ENCODE measurements around the gene NRAP.

GRCh38 chr10:113604572-113604971, 59.3 kb downstream of the NRAP start:
- TF ChIP-seq KDM5A (IDR thresholded peaks at IDR 0.05; ENCODE audit: low read length): no peak
- no peak for TF ChIP-seq CHD2 (IDR thresholded peaks at IDR 0.05; ENCODE audit: low read length)
- no peak for TF ChIP-seq MAFK (IDR thresholded peaks at IDR 0.05; ENCODE audit: low read depth, low read length)
- no peak for TF ChIP-seq CTCF (IDR thresholded peaks at IDR 0.05; ENCODE audit: control extremely low read depth in 1 of 3, insufficient read depth in 1 of 3, low read depth in 1 of 3, low read length in 3 of 3)
- no peak for TF ChIP-seq RAD21 (IDR thresholded peaks at IDR 0.05 in 1 of 2, conservative IDR thresholded peaks at IDR 0.05 in 1 of 2; ENCODE audit: low read depth in 2 of 2, low read length in 2 of 2)
- TF ChIP-seq SIN3A (conservative IDR thresholded peaks at IDR 0.05 in 1 of 2, IDR thresholded peaks at IDR 0.05 in 1 of 2; ENCODE audit: low read depth in 1 of 2, low read length in 2 of 2): no peak
- no peak for TF ChIP-seq YY1 (IDR thresholded peaks at IDR 0.05; ENCODE audit: low read depth, low read length)
- TF ChIP-seq POLR2A (IDR thresholded peaks at IDR 0.05; ENCODE audit: control extremely low read depth in 1 of 2, low read depth in 2 of 2, low read length in 2 of 2): no peak
- TF ChIP-seq POLR2AphosphoS5 (IDR thresholded peaks at IDR 0.05; ENCODE audit: low read depth, low read length): no peak
- no peak for TF ChIP-seq CEBPB (IDR thresholded peaks at IDR 0.05; ENCODE audit: low read depth, low read length)
